Measurements from ENCODE around the gene ELN. TPM values are rescaled to one million over a fixed set of nuclear protein-coding genes. Genes with fewer than 3 reads are reported as not detected.

The ELN gene
- total RNA-seq, 4 donors from 2014 or later = 46.5 to 152 (median 108) TPM

- Histone ChIP-seq H3K9me3 (no peaks in the 10 kb centered on the region), H3K4me1 (peaks cover 0 to 22% (median 6%) of the 10 kb centered on the region in 4 donors), H3K27me3 (no peaks in the 10 kb centered on the region), H3K4me3 (no peak overlapping the region), H3K27ac (no peak overlapping the region), H3K36me3 (peaks cover 0 to 72% (median 0%) of the 10 kb centered on the region in 3 donors)
- WGBS, 2 donors = 93% methylated on average over 17 of the region's 17 CpGs
- DNase-seq (ENCODE audit: low spot score in 2 of 2) = no peak
- TF ChIP-seq POLR2A (IDR thresholded peaks at IDR 0.05) (no peak), EP300 (IDR thresholded peaks at IDR 0.05) (no peak)
- TF ChIP-seq, protein P1, sequence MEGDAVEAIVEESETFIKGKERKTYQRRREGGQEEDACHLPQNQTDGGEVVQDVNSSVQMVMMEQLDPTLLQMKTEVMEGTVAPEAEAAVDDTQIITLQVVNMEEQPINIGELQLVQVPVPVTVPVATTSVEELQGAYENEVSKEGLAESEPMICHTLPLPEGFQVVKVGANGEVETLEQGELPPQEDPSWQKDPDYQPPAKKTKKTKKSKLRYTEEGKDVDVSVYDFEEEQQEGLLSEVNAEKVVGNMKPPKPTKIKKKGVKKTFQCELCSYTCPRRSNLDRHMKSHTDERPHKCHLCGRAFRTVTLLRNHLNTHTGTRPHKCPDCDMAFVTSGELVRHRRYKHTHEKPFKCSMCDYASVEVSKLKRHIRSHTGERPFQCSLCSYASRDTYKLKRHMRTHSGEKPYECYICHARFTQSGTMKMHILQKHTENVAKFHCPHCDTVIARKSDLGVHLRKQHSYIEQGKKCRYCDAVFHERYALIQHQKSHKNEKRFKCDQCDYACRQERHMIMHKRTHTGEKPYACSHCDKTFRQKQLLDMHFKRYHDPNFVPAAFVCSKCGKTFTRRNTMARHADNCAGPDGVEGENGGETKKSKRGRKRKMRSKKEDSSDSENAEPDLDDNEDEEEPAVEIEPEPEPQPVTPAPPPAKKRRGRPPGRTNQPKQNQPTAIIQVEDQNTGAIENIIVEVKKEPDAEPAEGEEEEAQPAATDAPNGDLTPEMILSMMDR (IDR thresholded peaks at IDR 0.05) = no peak
Observed at GRCh38 chr7:74099031-74099430, 71.1 kb downstream of the ELN start.

DNA sequence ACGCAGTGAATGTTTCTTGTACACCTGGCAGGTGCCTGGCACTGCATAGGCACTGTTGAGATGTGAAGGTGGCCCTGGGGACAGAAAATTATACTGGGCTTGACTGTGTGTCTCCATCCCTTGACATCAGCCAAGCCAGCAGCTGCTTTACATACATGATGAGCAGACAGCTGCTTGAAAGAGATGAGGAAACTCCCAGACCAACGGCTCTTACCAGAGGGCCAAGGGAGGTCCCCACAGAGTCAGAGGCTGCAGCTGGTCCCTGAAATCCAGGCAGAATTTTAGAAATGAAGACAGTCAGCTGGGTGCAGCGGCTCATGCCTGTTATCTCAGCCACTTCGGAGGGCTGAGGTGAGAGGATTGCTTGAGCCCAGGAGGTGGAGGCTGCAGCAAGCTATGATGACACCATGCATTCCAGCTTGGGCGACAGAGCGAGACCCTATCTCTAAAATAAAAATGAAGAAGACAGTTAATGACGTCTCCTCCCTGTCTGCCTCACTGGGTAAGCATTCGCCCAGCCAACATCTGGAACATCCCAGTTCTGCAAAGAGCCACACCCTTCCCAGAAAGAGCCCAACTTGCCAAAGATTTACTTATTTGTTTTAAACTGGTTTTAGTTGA is 73.2 kb downstream of the ELN start:
- H3K4me3 ChIP-seq = no peak overlapping the region
- no peaks in the 10 kb centered on the region for H3K27me3 ChIP-seq
- TF ChIP-seq, protein P1 (IDR thresholded peaks at IDR 0.05) = no peak
- TF ChIP-seq POLR2A (IDR thresholded peaks at IDR 0.05) = no peak
- TF ChIP-seq EP300 (IDR thresholded peaks at IDR 0.05) = no peak
- H3K27ac ChIP-seq = no peak overlapping the region
- H3K4me1 ChIP-seq = peaks cover 0 to 6% (median 0%) of the 10 kb centered on the region in 4 donors
- peaks cover 0 to 94% (median 0%) of the 10 kb centered on the region in 3 donors for H3K36me3 ChIP-seq
- no peaks in the 10 kb centered on the region for H3K9me3 ChIP-seq
- no peak for DNase-seq (ENCODE audit: low spot score in 2 of 2)
- WGBS, 2 donors = 74 to 84% methylated on average over 8 of the region's 8 CpGs

DNA sequence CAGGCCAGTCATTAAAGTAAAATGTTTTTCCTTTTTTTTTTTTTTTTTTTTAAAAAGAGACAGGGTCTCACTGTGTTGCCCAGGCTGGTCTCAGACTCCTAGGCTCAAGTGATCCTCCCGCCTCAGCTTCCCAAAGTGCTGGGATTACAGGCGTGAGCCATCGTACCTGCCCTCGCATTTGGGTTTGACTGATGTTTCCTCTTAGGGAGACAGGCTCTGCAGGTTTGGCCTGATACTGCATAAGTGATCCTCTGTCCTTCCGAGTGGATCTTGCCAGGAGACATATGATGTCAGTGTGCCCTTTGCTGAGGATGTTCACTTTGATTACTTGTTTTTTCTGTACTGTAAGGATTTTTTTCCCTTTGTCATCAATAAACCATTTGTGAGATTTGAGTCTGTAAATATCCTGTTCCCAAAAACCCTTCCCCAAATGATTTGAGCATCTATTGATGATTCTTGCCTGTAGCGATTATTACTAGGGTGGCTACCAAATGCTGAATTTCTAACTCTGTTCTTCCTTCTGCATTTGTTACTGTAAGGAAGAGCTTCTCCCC is 75.3 kb downstream of the ELN start:
- no peak for DNase-seq (ENCODE audit: low spot score in 2 of 2)
- TF ChIP-seq, protein P1 (IDR thresholded peaks at IDR 0.05) = no peak
- no peak for TF ChIP-seq EP300 (IDR thresholded peaks at IDR 0.05)
- no peak for TF ChIP-seq POLR2A (IDR thresholded peaks at IDR 0.05)
- H3K36me3 ChIP-seq = peaks cover 0 to 95% (median 0%) of the 10 kb centered on the region in 3 donors
- no peaks in the 10 kb centered on the region for H3K9me3 ChIP-seq
- H3K4me1 ChIP-seq = peaks cover 0 to 6% (median 0%) of the 10 kb centered on the region in 4 donors
- 83 to 93% methylated on average over 6 of the region's 6 CpGs for WGBS, 2 donors
- no peaks in the 10 kb centered on the region for H3K27me3 ChIP-seq
- H3K4me3 ChIP-seq = no peak overlapping the region
- H3K27ac ChIP-seq = no peak overlapping the region

DNA sequence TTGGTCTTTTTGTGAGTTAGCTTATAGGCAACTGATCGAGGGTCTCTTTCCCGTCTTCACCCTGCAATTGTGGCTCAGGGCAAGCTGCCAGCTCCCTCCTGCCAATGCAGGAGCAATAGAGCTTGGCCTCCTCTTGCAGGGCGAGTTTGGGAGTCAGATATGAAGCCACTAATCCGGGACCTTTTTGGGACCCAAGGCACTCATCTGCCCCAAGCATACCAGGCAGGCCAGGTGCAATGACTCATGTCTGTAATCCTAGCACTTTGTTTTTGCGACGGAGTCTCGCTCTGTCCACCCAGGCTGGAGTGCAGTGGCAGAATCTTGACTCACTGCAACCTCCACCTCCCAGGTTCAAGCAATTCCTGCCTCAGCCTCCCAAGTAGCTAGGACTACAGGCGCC is 76.7 kb downstream of the ELN start:
- no peak overlapping the region for H3K4me3 ChIP-seq
- DNase-seq (ENCODE audit: low spot score in 2 of 2) = no peak
- H3K4me1 ChIP-seq = peaks cover 0 to 6% (median 0%) of the 10 kb centered on the region in 4 donors
- no peak overlapping the region for H3K27ac ChIP-seq
- H3K36me3 ChIP-seq = peaks cover 0 to 95% (median 8%) of the 10 kb centered on the region in 3 donors
- no peaks in the 10 kb centered on the region for H3K9me3 ChIP-seq
- WGBS, 2 donors = 82 to 92% methylated on average over 8 of the region's 8 CpGs
- TF ChIP-seq, protein P1 (IDR thresholded peaks at IDR 0.05) = no peak
- TF ChIP-seq POLR2A (IDR thresholded peaks at IDR 0.05) (no peak), EP300 (IDR thresholded peaks at IDR 0.05) (no peak)
- no peaks in the 10 kb centered on the region for H3K27me3 ChIP-seq

- Histone ChIP-seq H3K27me3 (no peaks in the 10 kb centered on the region), H3K9me3 (no peaks in the 10 kb centered on the region), H3K4me1 (peaks cover 0 to 5% (median 0%) of the 10 kb centered on the region in 4 donors), H3K4me3 (no peak overlapping the region), H3K27ac (no peak overlapping the region), H3K36me3 (peaks cover 0 to 95% (median 8%) of the 10 kb centered on the region in 3 donors)
- no peak for DNase-seq (ENCODE audit: low spot score in 2 of 2)
- TF ChIP-seq, protein P1 (IDR thresholded peaks at IDR 0.05) = no peak
- TF ChIP-seq EP300 (IDR thresholded peaks at IDR 0.05) (no peak), POLR2A (IDR thresholded peaks at IDR 0.05) (no peak)
- 73 to 79% methylated on average over 6 to 11 of the region's 11 CpGs for WGBS, 2 donors
Observed at GRCh38 chr7:74105992-74106391, 78.0 kb downstream of the ELN start.
